ENCODE measurements around the gene COMT. TPM values are rescaled to one million over a fixed set of nuclear protein-coding genes. Genes with fewer than 3 reads are reported as not detected.
A peak's percentile ranks its signal among the peaks of the same experiment; 100 is the strongest.
"Not testable (repeated sequence)": the region's sequence is repeated elsewhere in the genome, so short reads cannot be mapped to it uniquely, and the experiment has no call there.

Gene COMT
- total RNA-seq, 1 donor from 2014 or later, result 214 TPM

DNA sequence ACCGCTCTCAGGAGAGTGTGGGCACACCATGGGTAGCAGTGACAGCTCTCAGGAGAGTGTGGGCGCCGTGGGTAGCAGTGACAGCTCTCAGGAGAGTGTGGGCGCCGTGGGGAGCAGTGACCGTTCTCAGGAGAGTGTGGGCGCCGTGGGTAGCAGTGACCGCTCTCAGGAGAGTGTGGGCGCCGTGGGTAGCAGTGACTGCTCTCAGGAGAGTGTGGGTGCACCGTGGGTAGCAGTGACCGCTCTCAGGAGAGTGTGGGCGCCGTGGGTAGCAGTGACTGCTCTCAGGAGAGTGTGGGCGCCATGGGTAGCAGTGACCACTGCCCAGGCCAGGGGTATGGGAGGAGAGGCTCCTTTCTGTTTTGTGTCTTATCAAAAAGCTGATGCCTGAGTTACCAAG, 33.7 kb upstream of the COMT start:
- not testable (repeated sequence) for DNase-seq (ENCODE audit: low spot score)

DNA sequence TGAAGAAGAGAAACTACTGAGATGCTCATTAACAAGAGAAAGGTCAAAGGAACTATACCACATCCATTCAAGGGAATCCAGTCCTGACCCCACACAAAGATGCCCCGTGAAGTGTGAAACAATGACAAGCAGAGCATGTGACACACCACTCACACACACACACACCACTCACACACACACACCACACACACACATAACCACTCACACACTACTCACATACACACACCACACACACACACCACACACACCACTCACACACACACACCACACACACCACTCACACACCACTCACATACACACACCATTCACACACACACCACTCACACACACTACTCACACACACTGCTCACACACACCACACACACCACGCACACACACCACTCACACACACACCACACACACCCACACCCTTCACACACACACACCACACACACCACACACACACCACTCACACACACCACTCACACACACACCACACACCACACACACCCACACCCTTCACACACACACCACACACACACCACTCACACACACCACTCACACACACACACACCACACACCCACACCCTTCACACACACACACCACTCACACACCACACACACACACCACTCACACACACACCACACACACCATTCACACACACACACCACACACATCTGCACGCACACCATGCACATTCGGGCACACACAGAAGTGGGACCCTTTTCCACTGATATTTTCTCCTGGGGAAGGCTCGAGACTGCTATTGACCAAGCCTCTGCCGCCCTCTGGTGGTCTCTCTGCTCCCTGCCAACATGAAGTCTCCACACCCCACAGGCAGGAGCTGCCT, 32.0 kb upstream of the COMT start:
- peak; percentile 83 for DNase-seq (ENCODE audit: low spot score)

DNA sequence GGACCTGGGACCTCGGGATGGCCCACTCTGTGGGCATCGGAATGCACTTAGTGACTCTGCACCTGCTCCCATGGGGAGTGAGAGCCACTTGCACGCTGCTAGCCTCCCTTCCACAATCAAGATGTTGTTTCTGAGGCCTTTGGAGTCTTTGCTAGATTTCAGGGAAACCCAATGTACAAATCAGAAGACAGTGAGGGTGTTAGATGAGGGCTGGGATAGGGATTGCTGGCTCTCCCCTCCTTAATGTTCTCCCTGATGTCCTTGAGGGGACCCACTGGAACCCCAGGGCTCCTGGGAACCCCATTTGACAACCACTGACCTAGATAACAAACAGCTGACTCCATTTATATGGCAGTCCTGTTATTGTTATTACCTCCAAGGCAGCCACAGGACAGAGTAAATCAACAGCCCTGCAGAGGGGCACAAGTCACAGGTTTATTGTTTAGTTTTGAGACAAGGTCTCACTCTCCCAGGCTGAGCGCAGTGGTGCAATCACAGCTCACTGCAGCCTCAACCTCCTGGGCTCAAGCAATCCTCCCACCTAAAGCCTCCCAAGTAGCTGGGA, 31.3 kb upstream of the COMT start:
- no peak for DNase-seq (ENCODE audit: low spot score)

DNA sequence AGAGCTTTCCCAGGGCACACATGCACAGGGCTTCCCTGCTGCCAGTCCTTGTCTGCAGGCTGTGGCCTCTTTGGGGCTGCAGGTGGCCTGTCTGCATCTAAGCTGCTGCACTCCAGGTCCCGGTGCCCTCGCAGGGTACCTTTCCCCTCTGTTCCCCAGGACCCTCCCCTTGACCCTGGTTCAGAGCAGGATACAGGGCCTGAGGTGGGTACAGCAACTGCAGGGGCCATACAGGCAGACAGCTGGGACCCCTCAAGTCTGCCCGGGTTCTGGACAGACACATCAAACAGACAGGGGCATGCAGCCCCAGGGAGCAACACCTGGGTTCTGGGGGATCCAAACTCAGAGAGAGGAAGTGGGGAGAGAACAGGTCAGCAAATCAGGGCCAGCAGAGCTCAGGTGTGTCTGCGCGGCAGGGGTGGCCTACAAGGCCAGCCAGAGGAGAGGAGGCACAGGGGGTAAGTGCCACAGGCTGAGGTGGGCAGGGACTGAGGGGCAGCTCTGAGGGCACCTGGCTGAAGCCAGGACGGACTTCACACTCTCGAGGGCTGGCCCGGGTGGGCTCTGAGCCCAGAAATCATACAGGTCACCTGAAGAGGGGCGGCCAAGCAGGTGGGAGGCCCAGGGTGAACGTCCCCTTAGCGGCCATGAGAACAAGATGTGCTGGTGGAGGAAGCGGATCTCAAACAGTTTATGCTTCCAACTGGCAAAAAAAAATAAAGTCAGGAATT, 29.9 kb upstream of the COMT start:
- no peak for DNase-seq (ENCODE audit: low spot score)

DNA sequence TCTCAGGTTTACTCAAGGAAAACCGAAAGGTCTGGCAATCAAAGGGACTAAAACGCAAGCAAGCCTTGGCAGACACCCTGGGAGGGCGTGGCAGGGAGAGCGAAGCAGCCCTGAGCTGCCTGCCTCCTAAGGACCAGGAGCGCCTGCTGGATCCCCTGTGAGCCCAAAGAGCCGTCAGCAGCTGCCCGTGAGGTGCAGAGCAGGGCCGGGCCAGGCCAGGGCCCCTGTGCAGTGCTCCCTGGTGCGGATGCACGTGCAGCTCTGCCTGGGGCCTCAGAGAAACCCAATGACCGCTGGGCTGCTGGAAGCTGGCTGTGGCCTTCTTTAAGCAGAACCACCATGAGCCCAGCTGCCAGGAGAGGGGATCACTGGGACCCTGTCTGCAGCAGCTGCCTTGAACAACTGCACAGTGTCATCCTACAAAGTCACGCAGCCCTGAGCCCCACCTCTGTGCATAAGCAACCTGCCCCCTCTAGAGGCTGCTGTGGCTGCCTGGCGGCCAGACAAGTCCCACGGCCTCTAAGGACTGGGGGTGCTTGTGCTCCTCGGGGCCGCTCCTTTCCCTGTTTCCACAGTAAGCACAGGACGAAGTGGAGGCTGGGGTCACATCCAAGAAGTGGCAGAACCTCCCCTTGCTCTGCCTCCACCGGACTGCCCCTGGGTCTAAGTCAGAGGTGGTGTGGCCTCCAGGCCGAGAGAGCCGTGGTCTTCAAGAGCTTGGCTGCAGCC, 29.1 kb upstream of the COMT start:
- no peak for DNase-seq (ENCODE audit: low spot score)

DNA sequence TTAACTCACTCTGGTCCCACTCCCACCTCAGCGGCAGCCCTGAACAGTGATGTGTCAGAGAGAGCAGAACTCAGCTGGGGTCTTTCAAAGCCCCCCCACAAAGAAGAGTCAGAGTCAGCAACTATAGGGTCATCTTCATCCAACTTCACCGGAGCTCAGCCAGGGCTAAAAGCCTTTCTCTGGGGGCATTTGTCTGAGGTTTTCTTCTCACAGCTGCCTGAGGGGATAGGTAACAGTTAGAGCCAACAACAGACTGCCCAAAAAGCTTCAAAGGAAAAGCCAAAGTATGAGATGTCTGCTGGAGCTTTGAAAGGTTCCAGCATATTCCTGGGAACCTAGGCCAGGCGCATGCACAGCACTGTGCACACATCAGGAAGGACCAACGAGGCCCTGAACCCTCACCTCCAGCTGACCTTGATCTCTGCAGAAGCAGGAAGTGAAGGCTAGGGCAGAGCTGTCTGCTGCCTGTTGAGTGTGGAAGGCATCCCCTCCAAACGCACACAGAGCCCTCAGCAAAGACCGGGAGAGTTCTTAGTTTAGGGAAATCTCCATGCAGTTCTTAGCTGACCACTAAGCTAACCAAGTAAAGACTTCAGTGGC, 28.1 kb upstream of the COMT start:
- DNase-seq (ENCODE audit: low spot score), result no peak

DNA sequence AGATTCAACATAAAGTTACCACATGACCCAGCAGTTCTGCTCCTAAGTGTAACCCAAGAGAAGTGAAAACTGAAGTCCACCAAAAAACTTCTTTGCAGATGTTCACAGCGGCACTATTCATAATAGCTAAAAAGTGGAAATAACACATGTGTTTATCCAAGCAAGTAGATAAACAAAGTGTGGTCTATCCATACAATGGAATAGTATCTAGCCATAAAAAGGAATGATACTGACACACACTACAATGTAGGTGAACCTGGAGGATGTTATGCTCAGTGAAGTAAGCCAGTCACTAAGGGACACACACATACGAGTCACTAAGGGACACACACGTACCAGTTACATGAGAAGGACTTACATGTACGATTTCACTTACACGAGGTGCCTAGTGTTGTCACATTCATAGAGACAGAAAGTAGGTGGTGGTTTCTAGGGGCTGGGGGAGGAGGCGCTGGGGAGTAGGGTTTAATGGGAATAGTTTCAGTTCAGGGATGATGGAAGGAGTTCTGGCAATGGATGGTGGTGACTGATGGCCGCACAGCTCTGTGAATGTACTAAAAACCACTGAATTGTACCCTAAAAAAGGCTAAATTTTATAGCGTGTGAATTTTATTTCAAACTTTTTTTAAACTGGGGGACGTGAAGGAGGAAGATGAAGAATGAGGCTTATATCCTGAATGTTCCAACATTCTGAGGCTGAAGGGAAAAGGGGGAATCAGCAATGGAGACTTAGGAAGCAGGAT, 27.2 kb upstream of the COMT start:
- DNase-seq (ENCODE audit: low spot score), result no peak

DNA sequence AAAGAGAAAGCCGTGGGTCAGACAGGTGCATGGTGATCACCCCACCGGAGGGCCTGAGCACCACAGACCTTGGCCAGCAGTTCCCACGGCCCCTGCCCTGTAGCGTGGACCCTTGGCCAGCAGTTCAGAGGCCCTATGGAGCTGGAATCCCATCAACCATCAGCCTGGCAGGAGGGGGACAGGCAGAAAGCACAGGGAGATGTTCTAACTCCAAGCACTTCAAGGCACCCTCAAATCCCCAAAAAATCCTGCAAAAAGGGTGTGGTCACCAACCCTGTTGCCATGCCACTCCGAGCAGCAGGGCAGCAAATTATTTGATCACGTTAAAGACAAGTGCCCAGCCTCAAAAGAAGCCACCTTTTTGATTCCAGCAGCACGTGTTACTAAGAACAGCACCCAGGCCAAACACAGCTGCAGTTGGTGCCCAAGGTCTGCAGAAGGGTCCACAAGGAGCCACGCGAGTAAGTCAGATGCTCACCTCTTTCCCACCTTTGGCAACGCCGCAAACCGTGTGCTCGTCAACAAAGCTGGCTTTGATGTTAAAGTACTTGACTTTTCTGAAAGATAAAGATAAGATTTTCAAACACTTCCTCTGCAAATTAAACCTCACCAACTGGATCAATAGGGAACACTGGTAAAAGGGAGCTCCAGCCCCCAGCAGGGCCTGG, 26.2 kb upstream of the COMT start:
- DNase-seq (ENCODE audit: low spot score), result no peak

DNA sequence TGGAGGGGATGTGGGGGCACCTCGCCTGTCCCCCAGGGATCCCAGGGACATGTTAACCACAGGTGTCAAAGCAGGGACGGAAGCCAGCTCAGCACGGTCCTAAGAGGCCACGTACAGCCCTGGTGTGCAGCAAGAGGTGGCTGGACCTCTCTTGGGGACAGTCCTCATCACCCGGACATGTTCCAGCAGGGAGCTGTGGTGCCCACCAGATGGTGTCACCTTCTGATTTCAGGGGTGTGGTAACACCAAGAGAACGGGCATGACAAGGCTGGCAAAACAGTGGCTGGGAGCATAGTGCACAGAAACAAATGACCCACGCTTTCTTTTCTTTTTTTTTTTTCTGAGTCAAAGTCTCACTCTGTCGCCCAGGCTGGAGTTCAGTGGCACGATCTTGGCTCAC, 25.6 kb upstream of the COMT start:
- DNase-seq (ENCODE audit: low spot score), result no peak

DNA sequence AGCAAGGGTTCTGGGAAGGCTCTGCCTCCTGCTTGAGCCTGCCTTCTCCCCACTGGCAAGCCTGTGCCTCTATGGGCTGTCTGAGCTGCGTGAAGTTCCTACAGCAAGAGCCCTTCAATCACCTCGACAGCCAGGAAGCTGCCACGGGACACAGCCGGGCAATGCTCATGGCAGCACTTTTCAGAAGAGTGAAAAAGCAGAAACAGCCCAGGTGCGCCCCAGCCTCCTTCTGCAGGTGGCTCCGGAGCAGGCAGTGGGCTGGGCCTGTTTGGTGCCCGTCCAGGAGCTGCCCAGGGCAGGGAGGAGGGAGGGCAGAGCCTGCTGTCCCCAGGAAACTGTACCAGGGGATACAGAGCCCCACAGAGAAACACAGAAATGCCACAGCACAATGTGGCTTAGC, 24.6 kb upstream of the COMT start:
- DNase-seq (ENCODE audit: low spot score), result no peak

DNA sequence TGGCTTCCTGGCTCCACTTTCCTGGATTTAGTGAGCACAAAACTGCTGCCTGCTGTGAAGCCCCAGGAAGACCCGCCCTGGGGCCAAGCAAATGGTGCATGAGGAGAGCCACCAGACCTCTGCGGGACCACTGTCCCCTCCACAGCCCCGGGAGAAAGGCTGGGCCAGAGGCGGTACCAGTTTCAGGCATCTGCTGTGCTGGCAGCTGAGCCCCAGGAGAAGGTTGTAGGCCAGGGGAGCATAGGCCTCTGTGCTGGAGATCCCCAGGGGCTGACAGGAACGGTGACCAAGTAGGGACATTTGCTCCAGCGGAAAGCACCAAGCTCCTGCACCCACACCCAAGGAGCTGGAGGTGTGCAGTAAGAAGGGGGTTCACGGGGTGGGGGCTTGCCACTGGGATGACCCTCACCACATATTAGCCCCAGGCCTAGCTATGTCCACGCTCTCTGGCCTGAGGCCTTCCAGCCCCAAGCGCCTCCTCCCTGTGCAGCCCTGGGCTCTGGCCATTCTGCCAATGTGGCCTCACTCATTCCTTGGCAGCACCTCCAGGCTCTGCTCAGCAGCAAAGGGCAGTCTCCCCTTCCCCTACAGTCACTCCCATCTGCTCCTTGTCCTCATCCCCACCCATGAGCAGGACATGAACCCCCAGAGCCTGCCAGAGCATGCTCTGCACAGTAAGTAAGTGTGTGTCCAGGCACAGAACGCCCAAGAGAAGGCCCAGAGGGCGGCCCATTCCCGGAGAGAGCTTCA, 24.0 kb upstream of the COMT start:
- DNase-seq (ENCODE audit: low spot score), result no peak

DNA sequence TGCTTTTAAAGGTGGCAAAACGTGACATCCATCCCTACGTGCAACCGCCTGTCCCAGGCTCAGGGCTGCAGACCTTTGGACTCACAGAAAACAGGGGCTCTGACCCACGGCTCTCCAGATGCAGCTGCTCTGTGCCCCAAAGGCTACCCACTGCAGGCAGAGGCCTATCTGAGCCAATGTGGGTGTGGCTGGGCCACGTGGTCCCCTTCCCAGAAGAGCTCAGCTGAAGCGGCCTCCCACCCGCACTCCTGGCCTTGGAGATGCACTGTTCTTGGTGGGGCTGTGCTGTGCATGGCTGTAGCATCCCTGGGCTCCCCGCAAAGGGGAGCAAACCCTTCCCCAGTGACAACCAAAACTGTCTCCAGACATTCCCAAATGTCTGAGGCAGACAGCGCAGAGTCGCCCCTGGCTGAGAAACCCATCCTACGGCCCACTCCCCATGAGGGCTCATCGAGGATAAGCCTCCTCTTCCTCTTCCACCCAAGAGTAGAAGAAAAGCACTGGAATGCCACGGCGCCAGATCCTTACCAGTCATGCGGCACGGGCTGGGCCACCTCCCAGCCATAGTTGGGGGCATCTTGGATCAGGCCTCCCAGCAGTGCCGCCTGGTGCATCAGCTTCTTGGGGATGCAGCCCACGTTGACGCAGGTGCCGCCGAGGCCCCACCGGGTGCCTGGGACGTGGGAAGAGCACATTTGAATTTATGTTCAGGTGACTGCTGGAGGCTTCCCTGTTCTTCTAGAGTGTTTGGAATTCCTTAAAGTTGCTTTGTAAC, 23.1 kb upstream of the COMT start:
- DNase-seq (ENCODE audit: low spot score), result no peak

DNA sequence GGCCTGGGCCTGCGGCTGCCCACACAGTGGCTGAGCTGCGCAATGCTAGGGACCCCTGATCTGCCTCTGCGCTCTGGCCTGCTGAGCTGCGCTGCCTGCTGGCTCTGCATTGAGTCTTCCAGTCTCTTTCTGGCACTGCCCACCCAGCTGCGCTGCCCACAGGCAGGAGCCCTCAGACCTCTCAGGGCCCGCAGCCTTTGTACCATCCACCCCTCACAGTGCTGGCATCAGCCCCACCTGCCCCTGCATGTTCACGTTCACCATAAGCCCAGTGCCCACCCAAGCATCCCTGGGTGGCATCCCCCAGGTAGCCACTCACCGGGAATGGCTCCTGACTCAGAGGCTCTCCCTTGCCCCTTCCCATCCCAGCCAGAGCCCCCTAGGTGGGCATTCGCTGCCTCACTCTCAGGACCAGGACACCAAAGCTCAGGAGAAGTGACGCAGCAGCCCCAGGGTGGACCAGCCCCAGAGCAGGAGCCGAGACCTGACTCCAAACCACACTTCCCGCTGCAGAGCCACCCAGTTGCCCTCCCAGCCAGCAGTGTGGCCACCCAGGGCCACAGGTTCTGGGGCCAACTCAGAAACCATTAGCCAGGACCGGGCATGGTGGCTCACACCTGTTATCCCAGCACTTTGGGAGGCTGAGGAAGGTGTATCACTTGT, 21.7 kb upstream of the COMT start:
- no peak for DNase-seq (ENCODE audit: low spot score)

DNA sequence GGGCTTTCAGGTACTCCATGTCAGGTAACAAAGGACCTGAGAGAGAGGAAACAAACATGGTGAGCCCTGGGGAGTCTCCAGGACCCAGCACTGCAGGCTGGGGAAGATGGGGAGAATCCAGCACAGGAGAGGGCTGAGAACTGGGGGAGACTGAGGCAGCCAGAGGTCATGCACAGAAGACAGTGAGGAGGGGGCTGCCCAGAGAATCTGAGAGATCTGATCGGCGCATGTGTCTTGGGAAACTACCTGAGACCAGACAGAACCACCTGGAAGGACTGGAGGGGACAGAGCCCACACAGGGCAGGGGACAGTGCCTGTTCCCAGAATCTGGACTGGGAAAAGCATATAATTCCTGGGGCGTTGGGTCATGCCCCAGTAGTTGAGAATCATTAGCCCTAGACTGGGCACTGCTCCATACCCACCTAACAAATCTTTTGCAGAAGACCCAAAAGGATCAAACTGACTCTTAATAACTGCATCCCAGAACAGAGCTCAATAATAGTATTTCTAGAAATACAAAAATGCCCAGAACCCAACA, 20.0 kb upstream of the COMT start:
- no peak for DNase-seq (ENCODE audit: low spot score)

DNA sequence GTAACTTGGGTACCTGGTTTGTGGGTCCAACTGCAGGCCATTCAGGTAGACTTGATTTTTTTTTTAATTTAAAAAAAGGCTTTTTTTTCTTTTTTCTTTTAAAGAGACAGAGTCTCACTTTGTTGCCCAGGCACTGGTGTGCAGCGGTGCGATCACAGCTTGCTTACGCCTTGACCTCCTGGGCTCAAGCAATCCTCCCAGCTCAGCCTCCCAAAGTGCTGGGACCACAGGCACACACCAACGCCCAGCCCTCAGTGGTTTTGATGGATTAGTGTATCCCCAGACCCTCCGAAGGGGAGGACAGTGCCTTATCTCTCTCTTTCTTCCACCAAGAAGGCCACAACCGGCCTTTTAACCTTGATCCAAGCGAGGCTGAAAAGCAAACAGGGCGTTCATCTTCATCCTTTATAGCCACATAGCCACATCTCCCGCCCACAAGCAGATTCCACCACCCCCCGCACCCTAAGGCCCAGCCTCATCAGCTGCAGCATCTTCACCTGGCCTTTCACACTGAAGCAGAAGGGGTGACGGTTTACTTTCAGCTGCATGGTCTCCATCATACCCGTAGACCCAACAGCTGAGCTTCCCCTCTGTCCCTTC, 17.6 kb upstream of the COMT start:
- DNase-seq (ENCODE audit: low spot score), result no peak

DNA sequence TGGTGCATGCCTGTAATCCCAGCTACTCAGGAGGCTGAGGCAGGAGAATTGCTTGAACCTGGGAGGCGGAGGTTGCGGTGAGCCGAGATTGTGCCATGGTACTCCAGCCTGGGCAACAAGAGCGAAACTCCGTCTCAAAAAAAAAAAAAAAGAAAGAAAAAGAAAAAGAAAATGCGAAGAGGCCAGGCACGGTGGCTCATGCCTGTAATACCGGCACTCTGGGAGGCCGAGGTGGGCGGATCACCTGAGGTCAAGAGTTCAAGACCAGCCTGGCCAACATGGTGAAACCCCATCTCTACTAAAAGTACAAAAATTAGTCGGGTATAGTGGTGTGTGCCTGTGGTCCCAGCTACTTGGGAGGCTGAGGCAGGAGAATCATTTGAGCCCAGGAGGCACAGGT, 15.5 kb upstream of the COMT start:
- DNase-seq (ENCODE audit: low spot score), result not testable (repeated sequence)

DNA sequence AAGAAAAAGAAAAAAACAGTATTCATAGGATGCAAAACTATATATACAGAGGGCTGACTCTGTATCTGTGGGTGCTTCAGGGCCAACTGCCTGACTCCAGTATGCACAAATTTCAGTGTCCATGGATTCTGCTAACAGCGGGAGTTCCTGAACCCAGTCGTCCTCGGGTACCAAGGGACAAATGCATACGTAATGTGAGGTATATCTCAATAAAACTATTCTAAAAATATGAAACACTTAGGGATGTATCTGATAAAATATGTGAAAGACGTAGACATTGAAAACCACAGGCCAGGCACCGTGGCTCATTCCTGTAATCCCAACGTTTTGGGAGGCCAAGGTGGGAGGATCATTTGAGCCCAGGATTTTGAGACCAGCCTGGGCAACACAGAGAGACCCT, 13.9 kb upstream of the COMT start:
- no peak for DNase-seq (ENCODE audit: low spot score)

DNA sequence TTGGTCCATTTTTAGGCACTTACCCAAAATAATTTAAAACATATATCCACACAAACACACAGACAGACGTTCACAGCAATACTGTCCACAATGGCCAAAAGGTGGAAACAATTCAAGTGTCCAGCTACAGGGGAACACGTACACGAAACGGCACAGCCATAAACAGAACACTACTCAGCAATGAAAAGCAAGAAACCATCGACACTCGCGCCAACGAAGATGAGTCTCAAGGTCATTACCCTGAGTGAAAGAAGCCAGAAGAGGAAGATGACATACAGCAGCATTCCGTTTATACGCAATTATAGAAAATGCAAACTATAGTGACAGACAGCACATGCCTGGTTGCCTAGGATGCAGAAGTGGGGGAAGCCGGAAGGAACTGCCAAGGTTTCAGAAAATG, 13.4 kb upstream of the COMT start:
- no peak for DNase-seq (ENCODE audit: low spot score)
